Sciatic nerve (tissue), 2 donors: ENCODE measurements around the gene CAVIN1. TPM values are rescaled to one million over a fixed set of nuclear protein-coding genes. Genes with fewer than 3 reads are reported as not detected.
"Not testable (repeated sequence)": the region's sequence is repeated elsewhere in the genome, so short reads cannot be mapped to it uniquely, and the experiment has no call there.

Experiments
- ATAC-seq: fragments of 200-7000 bp; cut with Tn5 transposase; one replicate; pipeline ENCODE4 v1.9.1; 2020; ENCODE audit warnings: mild to moderate bottlenecking, moderate library complexity
- DNase-seq: peaks from one replicate; pipeline ENCODE4 v3.0.0-alpha.2; 2020; ENCODE audit warnings: low spot score
- intact Hi-C: fragments of 100-400 bp; cut with DNase I; formaldehyde crosslinking; loops from one replicate; pipeline ENCODE4 v1.14.2; 2022
- total RNA-seq: library from RNA; stranded (reverse); fragmentation: NEBNext Ultra II Directional; extraction: Animal tissue kit (Norgen Biotek cat#: 25700); gene quantifications from one replicate; pipeline ENCODE4 v1.2.1, GENCODE V29; 2021
- donor health status: DM: no; HTN: no; CAD: no.
- donor health status: DM: no; HTN: no; CAD: no.

CAVIN1 gene
- total RNA-seq, 1 donor from 2014 or later = 608 TPM

DNA sequence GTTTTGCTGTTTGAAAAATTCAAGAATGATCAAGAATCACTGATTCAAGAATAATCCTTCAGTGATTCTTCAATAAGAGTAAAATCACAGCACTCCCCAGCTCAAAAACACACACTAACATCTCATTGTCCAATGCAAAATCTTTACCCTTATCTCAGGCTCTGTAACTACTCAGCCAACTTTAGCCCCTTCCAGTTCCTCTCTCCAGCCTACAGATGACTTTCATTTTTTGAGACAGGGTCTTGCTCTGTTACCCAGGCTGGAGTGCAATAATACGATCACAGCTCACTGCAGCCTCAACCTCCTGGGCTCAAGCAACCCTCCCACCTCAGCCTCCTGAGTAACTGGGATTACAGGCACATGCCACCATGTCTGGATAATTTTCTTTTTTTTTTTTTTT, 59.8 kb downstream of the CAVIN1 start:
- ATAC-seq = no peak
- intact Hi-C loops = no loop called here
- no peak for DNase-seq

DNA sequence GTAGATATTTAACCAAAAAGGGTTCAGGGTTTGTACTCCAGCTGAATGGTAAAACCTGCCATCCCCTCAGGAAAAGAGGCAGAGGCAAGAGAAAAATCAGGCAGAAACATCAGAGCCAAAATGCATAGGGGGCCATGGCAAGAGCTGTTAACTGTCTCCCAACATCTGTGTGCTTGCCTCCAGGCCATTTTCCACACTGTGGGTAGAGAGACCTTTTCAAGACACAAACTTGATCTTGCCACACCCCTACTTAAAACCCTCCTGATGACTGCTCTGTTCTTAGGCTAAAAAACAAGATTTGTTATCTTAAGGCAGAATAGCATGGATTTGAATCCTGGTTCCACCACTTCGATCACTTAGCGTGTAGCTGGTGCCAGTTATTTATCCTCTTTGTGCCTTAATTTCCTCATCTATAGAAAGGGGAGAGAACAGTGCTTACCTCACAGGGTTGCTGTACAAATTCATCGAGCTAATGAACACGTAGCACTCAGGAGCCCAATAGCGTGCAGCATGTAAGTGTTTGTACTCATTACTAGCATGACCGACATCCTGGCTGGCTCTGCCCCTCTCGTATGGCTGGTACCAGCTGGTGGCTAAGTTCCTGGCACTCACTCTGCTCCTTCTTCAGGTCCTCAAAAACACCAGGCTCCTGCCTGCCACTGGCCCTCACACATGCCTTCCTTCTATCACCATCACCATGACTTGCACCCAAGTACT, 60.7 kb downstream of the CAVIN1 start:
- intact Hi-C loops = no loop called here
- ATAC-seq (no peak), DNase-seq (no peak)

DNA sequence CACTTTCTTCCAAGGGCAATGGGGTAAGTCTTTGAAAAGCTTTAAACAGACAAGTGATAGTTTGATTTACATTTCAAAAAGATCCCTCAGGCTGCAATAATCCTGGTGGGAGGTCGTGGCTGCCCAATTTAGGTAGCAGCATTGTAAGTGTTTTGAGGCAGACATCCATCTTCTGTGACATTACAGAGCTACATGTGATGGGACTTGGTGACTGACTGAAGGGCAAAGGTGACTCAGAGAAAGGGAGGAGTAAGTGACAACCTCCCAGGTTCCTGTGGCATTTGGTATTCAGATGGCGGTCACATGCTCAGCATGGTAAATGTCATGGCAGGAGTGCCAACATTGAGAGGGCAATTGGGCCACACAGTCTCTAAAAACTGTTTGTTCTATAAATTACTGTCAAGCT, 61.3 kb downstream of the CAVIN1 start:
- ATAC-seq (no peak), DNase-seq (no peak)
- intact Hi-C loops = no loop called here

DNA sequence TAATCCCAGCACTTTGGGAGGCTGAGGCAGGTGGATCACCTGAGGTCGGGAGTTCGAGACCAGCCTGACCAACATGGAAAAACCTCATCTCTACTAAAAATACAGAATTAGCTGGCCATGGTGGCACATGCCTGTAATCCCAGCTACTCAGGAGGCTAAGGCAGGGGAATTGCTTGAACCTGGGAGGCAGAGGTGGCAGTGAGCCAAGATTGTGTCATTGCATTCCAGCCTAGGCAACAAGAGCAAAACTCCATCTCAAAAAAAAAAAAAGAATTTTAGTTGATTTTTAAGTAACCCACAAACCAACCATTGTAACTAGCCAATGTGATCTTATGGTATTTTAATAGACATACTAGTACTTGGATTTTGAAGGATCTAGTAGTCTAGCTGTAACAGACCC, 62.7 kb downstream of the CAVIN1 start:
- DNase-seq = not testable (repeated sequence)

GRCh38 chr17:42359133-42359532, 63.9 kb downstream of the CAVIN1 start:
- ATAC-seq (no peak), DNase-seq (no peak)
- intact Hi-C loops = no loop called here

More for the DNA sequence above, 62.7 kb downstream of the CAVIN1 start:
- ATAC-seq, intact Hi-C loops: not testable (repeated sequence)

GRCh38 chr17:42358434-42358833, 64.6 kb downstream of the CAVIN1 start:
- no peak for DNase-seq
- ATAC-seq = no peak
- intact Hi-C loops = no loop called here

GRCh38 chr17:42354956-42355843, 67.9 kb downstream of the CAVIN1 start:
- ATAC-seq (peak; percentile 59), DNase-seq (no peak)
- intact Hi-C loops = no loop called here

Other genes with a start within 250 kb of the CAVIN1 start
- gene KCNH4, start 242.1 kb downstream of the CAVIN1 start, total RNA-seq = 0.36 TPM
- gene HCRT, start 237.8 kb downstream of the CAVIN1 start, total RNA-seq = not detected
- gene GHDC, start 228.8 kb downstream of the CAVIN1 start, total RNA-seq = 22.7 TPM
- 90.8 TPM for gene STAT5B, start 146.9 kb downstream of the CAVIN1 start, total RNA-seq
- 55.6 TPM for gene STAT5A, start 134.8 kb downstream of the CAVIN1 start, total RNA-seq
- 284 TPM for gene STAT3, start 34.8 kb downstream of the CAVIN1 start, total RNA-seq
- 115 TPM for gene ATP6V0A1, start 35.6 kb upstream of the CAVIN1 start, total RNA-seq
- gene NAGLU, start 113.0 kb upstream of the CAVIN1 start, total RNA-seq = 28.8 TPM
- gene HSD17B1, start 129.7 kb upstream of the CAVIN1 start, total RNA-seq = 2.4 TPM
- 45.2 TPM for gene COASY, start 138.9 kb upstream of the CAVIN1 start, total RNA-seq
- gene MLX, start 143.8 kb upstream of the CAVIN1 start, total RNA-seq = 26.6 TPM
- gene PSMC3IP, start 154.5 kb upstream of the CAVIN1 start, total RNA-seq = 5.9 TPM
- 47.1 TPM for gene RETREG3, start 186.1 kb upstream of the CAVIN1 start, total RNA-seq
- gene TUBG1, start 186.4 kb upstream of the CAVIN1 start, total RNA-seq = 23.4 TPM
- 46.8 TPM for gene TUBG2, start 236.0 kb upstream of the CAVIN1 start, total RNA-seq